Kidney (tissue), 14 donors: ENCODE data around the gene SIDT1. TPM values are rescaled to one million over a fixed set of nuclear protein-coding genes. Genes with fewer than 3 reads are reported as not detected.

Experiments used
- DNase-seq, 5 donors: peaks; one replicate each; pipeline ENCODE4 v3.0.0-alpha.2; 2013 to 2020
- FAIRE-seq: peaks from 2 replicates; lab custom pipeline; 2012; peaks lifted over from hg19 to GRCh38; lab: Jason Lieb, UNC
- H3K27ac ChIP-seq, 2 donors: one replicate each; pipeline ENCODE4 v1.7.0; 2013; ENCODE audit warnings: low read depth in 2 of 2, low read length in 2 of 2, inconsistent platforms in 1 of 2
- H3K27me3 ChIP-seq: one replicate; pipeline ENCODE4 v1.7.1; 2013; ENCODE audit warnings: low read length, inconsistent platforms; ENCODE audit not compliant: control insufficient read depth, insufficient read depth
- H3K36me3 ChIP-seq, 3 donors: one replicate each; pipeline versions ENCODE4 v1.7.0 to v1.7.1; 2013; ENCODE audit warnings: low read length in 3 of 3, control low read depth in 1 of 3, inconsistent platforms in 1 of 3; ENCODE audit not compliant: insufficient read depth in 3 of 3, control insufficient read depth in 2 of 3
- H3K4me1 ChIP-seq, 3 donors: one replicate each; pipeline versions ENCODE4 v1.7.0 to v1.7.1; 2013; ENCODE audit warnings: low read length in 3 of 3, inconsistent platforms in 1 of 3, low read depth in 1 of 3; ENCODE audit not compliant: control insufficient read depth in 2 of 3, insufficient read depth in 2 of 3
- H3K4me3 ChIP-seq, 3 donors: one replicate each; pipeline versions ENCODE4 v1.7.0 to v1.8.1; 2013; ENCODE audit warnings: low read length in 3 of 3, control low read depth in 1 of 3, inconsistent platforms in 1 of 3
- H3K9ac ChIP-seq, 3 donors: one replicate each; pipeline versions ENCODE4 v1.7.0 to v1.7.1; 2013; ENCODE audit warnings: low read length in 3 of 3, control low read depth in 1 of 3, inconsistent platforms in 1 of 3
- H3K9me3 ChIP-seq, 3 donors: one replicate each; pipeline versions ENCODE4 v1.7.0 to v1.7.1; 2013; ENCODE audit warnings: low read length in 3 of 3, control low read depth in 1 of 3, inconsistent platforms in 1 of 3; ENCODE audit not compliant: control insufficient read depth in 2 of 3, insufficient read depth in 1 of 3
- intact Hi-C: fragments of 100-400 bp; cut with DNase I; formaldehyde crosslinking; loops from one replicate; pipeline ENCODE4 v1.11.1; 2022
- polyA plus RNA-seq: library from polyadenylated mRNA; stranded (reverse); fragments of 350-450 nt; fragmentation: Illumina TruSeq; extraction: RNeasy Lipid Tissue Mini Kit (QIAGEN cat#74804); gene quantifications from one replicate; pipeline ENCODE4 v1.2.3, GENCODE V29; 2014; ENCODE audit warnings: low read depth, low replicate concordance; ENCODE audit not compliant: insufficient read depth
- total RNA-seq: library from RNA; stranded (reverse); fragmentation: NEBNext Ultra II Directional; extraction: Animal tissue kit (Norgen Biotek cat#: 25700); gene quantifications from one replicate; pipeline ENCODE4 v1.2.1, GENCODE V29; 2021
- TF ChIP-seq, protein P1 (sequence below): IDR thresholded peaks from 3 replicates; pipeline ENCODE4 v1.5.1; 2012; ENCODE audit warnings: mild to moderate bottlenecking, moderate library complexity, borderline replicate concordance; ENCODE audit not compliant: insufficient read depth; ENCODE audit errors: extremely low read depth
- donor health status: control.
- donor health status: control.
- donor health status: control.
- donor health status: control.
- donor health status: control.
- donor health status: DM: yes; HTN: yes; CAD: no.
- donor health status: Normal renal cell carcinoma (clear cell type).

The SIDT1 gene
- total and polyA plus RNA-seq, 2 donors from 2014 or later = 0.92 to 4.9 TPM

DNA sequence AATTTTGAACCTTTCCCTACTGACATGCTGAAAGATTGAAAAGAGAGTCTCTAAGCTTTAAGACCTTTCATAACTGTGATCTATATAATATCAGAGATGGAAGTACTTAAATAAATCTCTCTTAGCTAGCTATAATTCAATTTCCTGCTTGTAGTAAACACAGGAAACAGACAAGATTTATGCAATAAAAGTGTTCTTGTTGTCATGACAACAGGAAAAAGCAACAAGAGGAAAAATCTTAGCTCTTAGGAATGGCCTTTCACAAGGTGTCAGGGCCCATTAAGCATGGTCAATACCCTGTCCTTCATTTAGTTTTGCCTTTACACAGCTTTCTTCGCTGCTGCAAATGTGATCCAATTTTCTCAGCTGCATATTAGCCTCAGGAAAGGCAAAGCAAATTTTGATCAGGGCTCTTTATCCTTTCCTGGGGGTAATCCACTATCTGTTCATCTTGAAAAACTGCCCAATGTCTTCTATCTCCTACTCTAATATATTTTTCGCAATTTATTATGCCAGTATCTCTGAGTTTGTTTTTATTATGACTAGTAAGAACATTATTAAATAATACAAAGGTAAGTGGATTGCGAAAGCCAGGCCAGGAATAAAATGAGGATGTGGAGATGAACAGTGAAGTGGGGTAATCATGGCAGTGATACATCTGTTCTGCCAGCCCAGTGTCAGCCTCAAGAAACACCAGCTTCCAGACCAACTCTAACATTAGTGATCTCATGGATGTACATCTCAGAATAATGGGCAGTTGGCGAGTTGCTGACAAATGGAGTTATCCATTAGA, 28.7 kb downstream of the SIDT1 start:
- TF ChIP-seq, protein P1, sequence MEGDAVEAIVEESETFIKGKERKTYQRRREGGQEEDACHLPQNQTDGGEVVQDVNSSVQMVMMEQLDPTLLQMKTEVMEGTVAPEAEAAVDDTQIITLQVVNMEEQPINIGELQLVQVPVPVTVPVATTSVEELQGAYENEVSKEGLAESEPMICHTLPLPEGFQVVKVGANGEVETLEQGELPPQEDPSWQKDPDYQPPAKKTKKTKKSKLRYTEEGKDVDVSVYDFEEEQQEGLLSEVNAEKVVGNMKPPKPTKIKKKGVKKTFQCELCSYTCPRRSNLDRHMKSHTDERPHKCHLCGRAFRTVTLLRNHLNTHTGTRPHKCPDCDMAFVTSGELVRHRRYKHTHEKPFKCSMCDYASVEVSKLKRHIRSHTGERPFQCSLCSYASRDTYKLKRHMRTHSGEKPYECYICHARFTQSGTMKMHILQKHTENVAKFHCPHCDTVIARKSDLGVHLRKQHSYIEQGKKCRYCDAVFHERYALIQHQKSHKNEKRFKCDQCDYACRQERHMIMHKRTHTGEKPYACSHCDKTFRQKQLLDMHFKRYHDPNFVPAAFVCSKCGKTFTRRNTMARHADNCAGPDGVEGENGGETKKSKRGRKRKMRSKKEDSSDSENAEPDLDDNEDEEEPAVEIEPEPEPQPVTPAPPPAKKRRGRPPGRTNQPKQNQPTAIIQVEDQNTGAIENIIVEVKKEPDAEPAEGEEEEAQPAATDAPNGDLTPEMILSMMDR = no peak
- FAIRE-seq (no peak), DNase-seq (peak in 4 of 5 donors; percentile 38 to 93 (median 74))
- Histone ChIP-seq H3K36me3 (no peaks in the 10 kb centered on the region), H3K4me1 (peaks cover 0 to 6% (median 0%) of the 10 kb centered on the region in 3 donors), H3K9me3 (no peaks in the 10 kb centered on the region), H3K27me3 (no peaks in the 10 kb centered on the region), H3K27ac (no peak overlapping the region), H3K4me3 (no peak overlapping the region), H3K9ac (no peak overlapping the region)
- intact Hi-C loops = no loop called here

DNA sequence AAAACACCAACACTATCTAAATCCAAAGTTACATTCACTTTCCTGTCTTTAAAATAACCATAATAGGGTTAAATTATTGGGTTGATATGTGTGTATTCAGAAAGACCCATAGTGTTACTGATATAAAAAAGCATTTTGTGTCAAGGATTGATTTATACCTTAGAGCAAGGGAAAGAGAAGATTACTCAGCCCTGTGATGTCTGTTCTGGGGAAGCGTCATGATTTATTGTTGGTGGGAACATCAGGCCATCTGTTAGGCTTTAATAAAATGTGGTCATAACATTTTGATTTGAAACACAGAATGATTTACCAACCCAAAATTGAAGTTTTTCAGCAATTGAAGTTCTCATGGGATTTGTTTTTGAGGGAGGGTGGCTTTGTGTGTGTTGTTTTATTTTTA, 33.2 kb downstream of the SIDT1 start:
- H3K36me3 ChIP-seq = no peaks in the 10 kb centered on the region
- TF ChIP-seq, protein P1 = no peak
- no peaks in the 10 kb centered on the region for H3K9me3 ChIP-seq
- peaks cover 0 to 3% (median 0%) of the 10 kb centered on the region in 3 donors for H3K4me1 ChIP-seq
- no peak overlapping the region for H3K9ac ChIP-seq
- intact Hi-C loops = no loop called here
- no peak overlapping the region for H3K27ac ChIP-seq
- H3K4me3 ChIP-seq = no peak overlapping the region
- DNase-seq (peak in 1 of 5 donors; percentile 14), FAIRE-seq (no peak)
- H3K27me3 ChIP-seq = no peaks in the 10 kb centered on the region

DNA sequence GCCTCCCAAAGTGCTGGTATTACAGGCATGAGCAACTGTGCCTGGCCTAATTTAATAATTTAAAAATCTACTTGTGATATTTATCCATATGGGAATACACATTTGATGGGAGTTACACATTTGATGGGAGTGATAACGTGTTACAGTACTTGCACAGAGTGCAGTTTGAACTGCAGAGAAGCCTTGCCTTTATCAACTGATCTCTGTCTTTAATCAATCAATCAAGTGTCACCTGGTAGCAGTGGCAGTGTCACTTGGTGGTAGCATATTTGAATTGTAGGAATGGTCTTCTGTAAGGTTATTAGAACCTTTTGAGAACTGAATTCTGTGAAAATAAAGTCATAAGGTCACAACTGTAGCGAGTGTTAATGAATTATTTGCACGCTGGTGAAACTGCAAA, 37.8 kb downstream of the SIDT1 start:
- Histone ChIP-seq H3K9me3 (no peaks in the 10 kb centered on the region), H3K36me3 (no peaks in the 10 kb centered on the region), H3K4me3 (no peak overlapping the region), H3K27me3 (no peaks in the 10 kb centered on the region), H3K27ac (no peak overlapping the region), H3K9ac (no peak overlapping the region), H3K4me1 (no peaks in the 10 kb centered on the region)
- FAIRE-seq = no peak
- intact Hi-C loops = no loop called here
- TF ChIP-seq, protein P1 = no peak
- DNase-seq = no peak
